22Rv1 (cell line): ENCODE data around the gene PHACTR4.

Source experiments
- ZFX ChIP-seq: fragments of 450-650 bp; IDR thresholded peaks from 2 replicates; pipeline ENCODE4 v1.6.1; 2017; ENCODE audit warnings: antibody characterized with exemption, borderline replicate concordance
- TF ChIP-seq, protein P1 (sequence below): fragments of 450-650 bp; IDR thresholded peaks from 2 replicates; pipeline ENCODE4 v1.5.1; 2017; ENCODE audit warnings: mild to moderate bottlenecking

DNA sequence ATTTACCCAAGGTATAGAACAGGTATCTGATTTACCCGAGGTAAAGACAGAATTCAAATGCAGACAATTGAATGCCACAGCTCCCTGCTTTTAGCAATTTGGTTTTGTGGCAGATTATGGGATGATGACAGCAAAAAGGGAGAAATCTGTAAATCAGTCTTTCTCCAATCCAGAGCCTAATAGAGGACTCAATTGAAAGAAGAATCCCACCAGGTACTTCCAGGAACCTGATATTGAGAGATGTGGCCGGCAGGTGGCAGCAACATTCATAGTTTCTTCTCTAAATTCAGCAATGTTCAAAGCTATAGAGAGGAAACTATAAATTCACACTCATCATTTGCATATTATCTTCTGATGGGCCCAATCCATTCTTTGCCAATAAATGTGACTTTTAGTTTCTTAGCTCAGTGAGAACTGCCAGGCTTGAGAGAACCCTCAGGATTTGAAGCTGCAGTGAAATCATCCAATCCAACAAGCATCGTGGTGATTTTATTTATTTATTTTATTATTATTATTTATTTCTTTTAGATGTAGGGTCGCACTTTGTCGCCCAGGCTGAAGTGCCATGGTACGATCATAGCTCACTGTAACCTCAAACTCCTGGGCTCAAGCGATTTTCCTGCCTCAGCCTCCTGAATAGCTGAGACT lies 9.8 kb upstream of the PHACTR4 start:
- TF ChIP-seq, protein P1, sequence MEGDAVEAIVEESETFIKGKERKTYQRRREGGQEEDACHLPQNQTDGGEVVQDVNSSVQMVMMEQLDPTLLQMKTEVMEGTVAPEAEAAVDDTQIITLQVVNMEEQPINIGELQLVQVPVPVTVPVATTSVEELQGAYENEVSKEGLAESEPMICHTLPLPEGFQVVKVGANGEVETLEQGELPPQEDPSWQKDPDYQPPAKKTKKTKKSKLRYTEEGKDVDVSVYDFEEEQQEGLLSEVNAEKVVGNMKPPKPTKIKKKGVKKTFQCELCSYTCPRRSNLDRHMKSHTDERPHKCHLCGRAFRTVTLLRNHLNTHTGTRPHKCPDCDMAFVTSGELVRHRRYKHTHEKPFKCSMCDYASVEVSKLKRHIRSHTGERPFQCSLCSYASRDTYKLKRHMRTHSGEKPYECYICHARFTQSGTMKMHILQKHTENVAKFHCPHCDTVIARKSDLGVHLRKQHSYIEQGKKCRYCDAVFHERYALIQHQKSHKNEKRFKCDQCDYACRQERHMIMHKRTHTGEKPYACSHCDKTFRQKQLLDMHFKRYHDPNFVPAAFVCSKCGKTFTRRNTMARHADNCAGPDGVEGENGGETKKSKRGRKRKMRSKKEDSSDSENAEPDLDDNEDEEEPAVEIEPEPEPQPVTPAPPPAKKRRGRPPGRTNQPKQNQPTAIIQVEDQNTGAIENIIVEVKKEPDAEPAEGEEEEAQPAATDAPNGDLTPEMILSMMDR = peak; percentile 79
- TF ChIP-seq ZFX = no peak
